ENCODE data around the gene SLC26A9.

Gene SLC26A9

DNA sequence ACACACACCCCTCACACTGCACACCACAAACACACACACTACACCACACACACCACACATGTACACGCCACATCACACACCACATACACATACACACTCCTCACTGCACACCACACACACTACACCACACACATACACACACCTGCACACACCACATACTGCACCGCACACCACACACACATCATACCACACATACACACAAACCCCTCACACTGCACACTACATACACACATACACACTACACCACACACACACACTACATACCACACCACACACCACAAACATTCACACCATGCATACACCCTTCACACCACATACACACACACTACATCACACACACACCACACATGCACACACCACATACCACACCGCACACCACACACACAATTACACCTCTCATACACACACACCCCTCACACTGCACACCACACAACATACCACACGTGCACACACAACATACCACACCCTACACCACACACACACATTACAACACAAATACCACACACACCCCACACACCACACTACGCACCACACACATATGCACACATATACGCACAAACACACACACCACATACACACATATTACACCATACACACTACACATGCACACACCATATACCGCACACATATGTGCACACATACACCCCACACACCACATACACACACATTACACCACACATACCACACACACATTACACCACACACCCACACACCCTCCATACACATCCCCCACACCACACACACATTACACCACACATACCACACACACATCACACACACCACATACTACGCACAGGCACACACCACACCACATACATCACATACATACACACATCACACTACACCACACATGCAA is 30.3 kb upstream of the SLC26A9 start:
- no peak for DNase-seq (ENCODE audit: low read depth in 2 of 3, low spot score in 2 of 3)

DNA sequence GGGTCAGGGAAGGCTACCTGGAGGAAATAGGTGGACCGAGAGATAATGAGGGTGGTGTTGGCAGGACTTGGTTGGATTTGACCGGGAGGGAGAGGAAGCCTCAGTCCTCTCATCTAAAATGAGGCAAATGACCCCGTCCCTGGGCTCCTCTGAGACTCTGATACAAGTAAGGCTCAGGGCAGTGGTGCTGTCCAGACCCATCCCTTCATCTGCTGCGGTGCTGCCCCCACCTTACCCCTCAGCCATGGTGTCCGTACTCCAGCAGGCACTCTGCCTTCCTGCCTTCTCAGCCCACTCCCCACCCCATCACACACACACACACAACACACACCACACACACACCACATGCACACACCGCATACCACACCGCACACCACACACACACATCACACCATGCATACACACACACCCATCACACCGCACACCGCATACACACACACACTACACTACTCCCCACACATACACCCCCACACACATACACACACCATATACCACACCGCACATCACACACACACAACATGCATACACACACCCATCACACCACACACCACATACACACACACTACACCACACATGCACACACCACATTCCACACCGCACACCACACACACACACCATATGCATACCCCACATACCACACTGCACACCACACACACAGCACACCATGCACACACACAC is 29.4 kb upstream of the SLC26A9 start:
- no peak for DNase-seq (ENCODE audit: low read depth in 2 of 3, low spot score in 2 of 3)

DNA sequence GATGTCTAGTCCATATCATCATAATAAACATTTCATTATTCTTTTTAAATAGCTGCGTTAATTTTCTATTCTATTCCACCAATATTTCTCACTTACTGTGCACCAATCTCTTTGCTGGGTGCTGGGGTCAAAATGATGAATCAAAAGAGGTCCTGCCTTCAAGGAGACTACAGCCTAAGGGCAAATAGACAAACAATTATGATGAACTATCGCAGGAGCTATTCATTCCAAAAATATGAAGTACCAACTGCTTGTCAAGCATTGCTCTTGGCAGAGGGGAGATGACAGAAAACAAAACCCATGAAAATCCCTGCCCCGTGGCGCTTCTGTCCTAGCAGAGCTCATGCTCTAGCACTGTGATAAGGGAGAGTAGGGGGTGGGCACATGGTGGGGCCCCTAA is 28.8 kb upstream of the SLC26A9 start:
- DNase-seq (ENCODE audit: low read depth in 2 of 3, low spot score in 2 of 3), result no peak

GRCh38 chr1:205971082-205971481 is 27.8 kb upstream of the SLC26A9 start:
- no peak for DNase-seq (ENCODE audit: low read depth in 2 of 3, low spot score in 2 of 3)

DNA sequence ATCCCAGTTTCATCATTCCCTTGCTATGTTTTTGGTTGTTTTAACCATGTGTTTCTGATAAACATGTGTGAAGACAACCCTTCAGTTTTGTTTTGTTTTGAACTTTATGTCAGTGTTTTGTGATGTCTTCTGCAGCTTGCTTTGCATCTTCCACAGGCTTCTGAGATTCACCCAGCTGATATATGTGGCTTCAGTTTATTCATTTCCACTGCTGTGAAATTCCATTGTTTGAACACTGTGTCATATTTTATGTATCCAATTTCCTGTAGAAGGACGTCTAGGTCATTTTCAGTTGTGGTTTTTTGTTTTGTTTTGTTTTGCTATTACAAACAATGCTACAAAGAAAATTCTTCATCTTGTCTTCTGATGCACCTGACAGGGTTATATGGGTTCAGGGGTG is 27.2 kb upstream of the SLC26A9 start:
- no peak for DNase-seq (ENCODE audit: low read depth in 2 of 3, low spot score in 2 of 3)

DNA sequence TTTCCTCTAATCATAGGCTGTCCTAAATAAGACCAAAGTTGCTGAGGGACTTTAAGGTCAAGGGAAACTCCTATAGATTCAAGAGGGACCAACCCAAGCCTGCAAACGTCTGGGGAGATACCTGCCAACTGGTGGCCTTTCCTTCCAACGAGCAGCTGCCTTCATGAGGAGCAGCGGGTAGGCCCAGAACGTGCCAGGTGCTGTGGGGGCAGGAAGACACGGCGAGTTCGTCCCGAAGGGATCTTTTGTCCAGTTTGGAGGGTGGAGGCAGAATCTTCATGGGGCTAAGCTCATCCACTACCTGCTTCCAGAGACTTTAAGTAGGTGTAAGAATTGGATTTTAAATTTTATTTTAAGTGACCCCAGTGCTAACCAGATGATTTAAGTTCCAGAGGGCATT is 26.0 kb upstream of the SLC26A9 start:
- no peak for DNase-seq (ENCODE audit: low read depth in 2 of 3, low spot score in 2 of 3)

GRCh38 chr1:205967554-205968335 is 24.5 kb upstream of the SLC26A9 start:
- DNase-seq (ENCODE audit: low read depth in 2 of 3, low spot score in 2 of 3), result no peak

GRCh38 chr1:205965036-205965884 is 22.0 kb upstream of the SLC26A9 start:
- DNase-seq (ENCODE audit: low read depth in 2 of 3, low spot score in 2 of 3), result no peak

- no peak for DNase-seq (ENCODE audit: low read depth in 2 of 3, low spot score in 2 of 3)
Measured at GRCh38 chr1:205963352-205964155, 20.3 kb upstream of the SLC26A9 start.

DNA sequence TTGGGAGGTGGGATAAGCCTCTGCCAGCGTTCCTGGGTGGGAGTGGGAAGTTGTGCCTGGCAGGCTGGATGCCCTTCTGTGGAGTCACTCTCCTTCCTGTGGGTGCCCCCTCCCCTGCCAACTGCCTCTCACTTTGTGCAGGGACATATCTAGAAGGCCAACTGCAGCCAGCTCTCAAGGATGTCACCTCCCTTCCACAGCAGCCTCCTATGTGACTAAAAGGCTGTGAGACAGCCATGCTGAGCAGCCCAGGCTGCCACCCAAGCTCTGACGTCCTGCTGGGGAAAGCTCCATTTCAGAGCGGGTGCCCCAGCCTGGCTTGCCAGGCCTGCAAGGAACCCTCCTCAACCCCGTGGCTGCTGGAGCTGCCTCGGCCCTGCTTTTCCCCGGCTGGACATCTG is 19.6 kb upstream of the SLC26A9 start:
- no peak for DNase-seq (ENCODE audit: low read depth in 2 of 3, low spot score in 2 of 3)

GRCh38 chr1:205961991-205962820 is 18.9 kb upstream of the SLC26A9 start:
- no peak for DNase-seq (ENCODE audit: low read depth in 2 of 3, low spot score in 2 of 3)

DNA sequence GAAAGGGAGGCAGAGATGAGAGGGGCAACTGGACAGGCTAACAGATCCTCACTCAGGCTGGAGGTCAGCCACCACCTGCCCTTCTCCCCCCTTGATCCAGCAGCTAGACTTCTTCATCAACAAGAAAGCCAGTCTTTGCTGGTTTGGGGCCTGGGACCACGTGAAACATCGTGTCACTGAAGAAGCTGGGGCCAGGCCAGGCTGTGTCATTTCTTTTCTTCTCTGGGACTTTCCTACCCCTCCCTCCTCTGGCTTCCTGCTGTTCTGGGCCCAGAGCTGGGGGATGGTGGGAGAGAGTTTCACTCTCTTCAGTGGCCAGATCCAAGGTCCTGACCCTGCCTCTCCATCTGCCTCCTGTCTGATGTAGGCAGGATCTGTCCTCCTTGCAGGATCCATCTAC is 18.1 kb upstream of the SLC26A9 start:
- DNase-seq (ENCODE audit: low read depth in 2 of 3, low spot score in 2 of 3), result no peak

GRCh38 chr1:205959789-205960188 is 16.5 kb upstream of the SLC26A9 start:
- DNase-seq (ENCODE audit: low read depth in 2 of 3, low spot score in 2 of 3), result no peak

DNA sequence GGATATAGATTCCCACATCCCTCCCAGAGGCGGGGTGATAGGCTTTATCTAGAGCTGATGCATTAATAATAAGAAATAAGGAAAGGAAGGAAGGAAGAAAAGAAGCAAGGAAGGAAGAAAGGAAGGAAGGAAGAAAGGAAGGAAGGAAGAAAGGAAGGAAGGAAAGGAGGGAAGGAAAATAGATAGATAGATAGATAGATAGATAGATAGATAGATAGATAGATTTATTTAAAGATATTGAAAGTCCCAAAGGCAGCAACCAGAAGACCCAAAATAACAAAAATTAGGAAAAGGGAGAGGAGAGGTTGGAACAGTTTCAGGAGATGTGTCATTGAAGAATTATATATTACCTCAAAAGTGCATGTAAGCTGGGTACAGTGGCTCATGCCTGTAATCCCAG is 12.2 kb upstream of the SLC26A9 start:
- no peak for DNase-seq (ENCODE audit: low read depth in 2 of 3, low spot score in 2 of 3)

DNA sequence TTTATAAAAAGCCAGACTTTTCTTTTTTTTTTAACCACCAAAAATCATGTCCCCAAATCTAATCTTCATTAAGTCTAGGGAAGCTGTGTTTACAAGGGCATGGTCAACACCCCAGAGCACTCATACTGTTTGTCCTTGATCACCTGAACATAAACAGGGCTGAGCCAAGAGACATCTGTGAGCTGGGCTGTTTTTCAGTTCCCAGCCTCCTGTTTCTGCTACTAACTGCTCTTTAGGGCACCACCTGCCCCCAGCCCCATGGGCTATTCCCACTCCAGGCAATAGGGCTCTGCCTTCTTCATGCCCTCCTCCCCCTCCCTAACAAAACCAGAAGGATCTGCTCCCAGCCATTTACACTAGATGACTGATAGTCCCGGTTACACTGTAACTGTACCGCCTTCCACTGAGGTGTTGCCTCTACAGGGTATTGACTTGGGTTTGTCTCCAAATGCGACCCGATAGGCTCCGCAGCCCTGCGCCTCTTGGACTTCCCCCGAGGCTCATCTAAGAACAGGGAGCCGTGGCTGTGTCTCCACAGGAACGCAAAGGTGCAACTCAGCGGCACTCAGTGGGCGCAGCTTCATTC is 11.7 kb upstream of the SLC26A9 start:
- DNase-seq (ENCODE audit: low read depth in 2 of 3, low spot score in 2 of 3), result no peak

- DNase-seq (ENCODE audit: low read depth in 2 of 3, low spot score in 2 of 3), result no peak
Measured at GRCh38 chr1:205951746-205952145, 8.5 kb upstream of the SLC26A9 start.

DNA sequence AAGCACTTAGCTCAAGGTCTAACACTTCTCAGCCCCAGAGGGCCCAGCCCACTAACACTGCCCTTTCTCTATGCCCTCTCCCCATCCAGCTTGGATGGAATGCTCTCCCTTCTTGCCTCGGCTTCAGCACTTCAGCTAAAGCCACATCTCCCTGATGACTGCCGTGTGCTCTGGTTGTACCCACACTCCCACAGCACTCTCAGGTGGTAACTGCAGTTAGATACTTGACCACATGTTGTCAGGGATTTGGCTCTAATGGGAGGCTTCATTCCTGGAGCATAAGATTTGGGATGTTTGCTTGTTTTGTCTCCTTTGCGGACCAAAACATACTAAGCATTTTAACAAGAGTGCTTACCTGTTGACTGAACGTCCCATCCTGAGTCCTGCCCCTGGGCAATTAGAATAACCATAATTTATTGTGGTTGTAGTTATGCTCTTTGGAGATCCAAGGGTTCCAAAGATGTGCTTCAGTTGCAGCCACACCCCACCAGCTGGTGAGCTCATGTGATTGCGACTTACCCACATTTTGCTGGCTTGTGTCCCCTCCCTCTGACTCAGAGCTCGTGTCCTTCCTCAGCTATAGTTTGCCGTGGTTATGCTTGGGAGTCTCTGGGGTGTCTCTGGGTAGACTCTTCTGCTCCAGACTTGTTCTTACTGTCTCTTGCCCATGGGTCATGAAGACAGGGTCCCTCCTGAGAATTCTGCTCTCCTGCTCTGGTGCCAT is 7.7 kb upstream of the SLC26A9 start:
- no peak for DNase-seq (ENCODE audit: low read depth in 2 of 3, low spot score in 2 of 3)

GRCh38 chr1:205950280-205950679 is 7.0 kb upstream of the SLC26A9 start:
- no peak for DNase-seq (ENCODE audit: low read depth in 2 of 3, low spot score in 2 of 3)

Data from activated CD8-positive, alpha-beta memory T cell treated with anti-CD3 and anti-CD28 coated beads for 48 hours (primary cell).